Measurements from ENCODE around the gene LPIN2.

Gene LPIN2

GRCh38 chr18:2979129-2979528 is 33.8 kb downstream of the LPIN2 start:
- DNase-seq (ENCODE audit: low read depth) = peak; percentile 72
- H3K4me3 ChIP-seq (ENCODE audit: low read length) = no peak overlapping the region
- no peak for TF ChIP-seq CTCF (conservative IDR thresholded peaks at IDR 0.05; ENCODE audit: low read length)

- no peak for TF ChIP-seq CTCF (conservative IDR thresholded peaks at IDR 0.05; ENCODE audit: low read length)
- peak overlapping the region; percentile 32 for H3K4me3 ChIP-seq (ENCODE audit: low read length)
- peak; percentile 75 for DNase-seq (ENCODE audit: low read depth)
These were observed 34.3 kb downstream of the LPIN2 start for GRCh38 chr18:2978661-2979106.

GRCh38 chr18:2978208-2978607 is 34.7 kb downstream of the LPIN2 start:
- peak overlapping the region; percentile 32 for H3K4me3 ChIP-seq (ENCODE audit: low read length)
- peak; percentile 42 for DNase-seq (ENCODE audit: low read depth)
- no peak for TF ChIP-seq CTCF (conservative IDR thresholded peaks at IDR 0.05; ENCODE audit: low read length)

DNA sequence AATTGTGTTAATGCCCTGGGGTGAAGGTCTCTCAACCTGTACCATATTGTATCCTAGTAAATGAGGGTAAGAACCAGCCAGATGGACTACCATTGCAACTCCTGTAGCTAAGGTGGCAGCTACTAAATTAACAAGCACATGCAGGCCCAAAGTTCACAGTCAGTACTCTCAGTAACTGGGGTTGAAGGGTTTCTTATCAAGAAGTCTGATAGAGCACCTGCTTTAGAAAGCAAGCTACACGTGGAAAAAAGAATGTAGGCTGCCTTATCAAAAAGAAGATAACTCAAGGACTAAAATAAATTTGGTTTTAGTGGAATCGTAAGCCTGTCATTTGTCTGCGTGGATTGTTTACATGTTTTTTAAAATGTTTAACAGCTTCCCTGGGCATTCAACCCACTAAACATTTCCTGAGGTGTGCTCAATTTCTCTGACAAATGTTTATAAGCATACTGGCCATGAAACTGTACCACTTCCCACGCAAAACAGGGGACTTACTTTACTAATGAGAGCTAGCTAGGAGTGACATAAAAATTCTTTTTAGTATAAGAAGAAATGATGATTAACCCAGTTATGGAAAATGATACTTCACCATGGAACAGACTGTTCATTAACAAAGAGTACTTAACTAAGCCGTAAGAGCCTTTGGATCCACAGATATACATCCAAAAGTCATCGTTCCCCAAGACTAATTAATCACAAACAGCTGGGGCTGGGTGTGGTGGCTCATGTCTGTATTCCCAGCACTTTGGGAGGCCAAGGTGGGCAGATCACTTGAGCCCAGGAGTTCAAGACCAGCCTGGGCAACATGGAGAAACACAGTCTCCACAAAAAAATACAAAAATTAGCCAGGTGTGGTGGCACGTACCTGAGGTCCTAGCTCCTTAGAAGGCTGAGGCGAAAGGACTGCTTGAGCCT is 36.5 kb downstream of the LPIN2 start:
- DNase-seq (ENCODE audit: low read depth) = no peak
- no peak for TF ChIP-seq CTCF (conservative IDR thresholded peaks at IDR 0.05; ENCODE audit: low read length)
- H3K4me3 ChIP-seq (ENCODE audit: low read length) = no peak overlapping the region

DNA sequence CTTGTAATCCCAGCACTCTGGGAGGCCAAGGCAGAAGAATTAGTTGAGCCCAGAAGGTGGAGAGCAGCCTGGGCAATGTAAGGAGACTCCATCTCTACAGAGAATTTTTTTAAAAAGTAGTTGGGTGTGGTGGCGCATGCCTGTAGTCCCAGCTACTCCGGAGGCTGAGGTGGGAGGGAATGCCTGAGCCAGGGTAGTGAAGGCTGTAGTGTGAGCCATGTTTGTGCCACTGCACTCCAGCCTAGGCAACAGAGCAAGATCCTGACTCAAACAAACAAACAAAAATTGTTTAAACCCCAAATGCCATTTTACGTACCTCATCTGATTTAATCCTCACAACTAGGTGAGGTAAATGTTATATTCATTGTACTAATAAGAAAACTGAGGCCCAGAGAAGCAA is 38.2 kb downstream of the LPIN2 start:
- no peak for DNase-seq (ENCODE audit: low read depth)
- TF ChIP-seq CTCF (conservative IDR thresholded peaks at IDR 0.05; ENCODE audit: low read length) = no peak
- no peak overlapping the region for H3K4me3 ChIP-seq (ENCODE audit: low read length)

GRCh38 chr18:2971741-2972552 is 41.0 kb downstream of the LPIN2 start:
- peak; percentile 34 for DNase-seq (ENCODE audit: low read depth)
- H3K4me3 ChIP-seq (ENCODE audit: low read length) = peak overlapping the region; percentile 16; the same call in 1 of the 2 replicates
- TF ChIP-seq CTCF (conservative IDR thresholded peaks at IDR 0.05; ENCODE audit: low read length) = no peak

Data from AG10803 (cell line).